Trophoblast cell (in vitro differentiated cells and primary cell): ENCODE results near the gene PSMD6.

Experiments
- DNase-seq, 2 donors: peaks; one replicate each; pipeline ENCODE4 v3.0.0-alpha.2; 2016
- H2AFZ ChIP-seq: 2 replicates; pipeline ENCODE4 v1.6.1; 2013; ENCODE audit warnings: low read length, moderate library complexity, mild to moderate bottlenecking; ENCODE audit not compliant: insufficient read depth, poor library complexity
- H2AK5ac ChIP-seq: 2 replicates; pipeline ENCODE4 v1.6.1; 2013; ENCODE audit warnings: mild to moderate bottlenecking, low read length
- H2BK120ac ChIP-seq: 2 replicates; pipeline ENCODE4 v1.6.1; 2013; ENCODE audit warnings: low read length, mild to moderate bottlenecking, moderate library complexity; ENCODE audit not compliant: insufficient read depth, poor library complexity
- H2BK12ac ChIP-seq: 2 replicates; pipeline ENCODE4 v1.6.1; 2013; ENCODE audit warnings: mild to moderate bottlenecking, low read length, moderate library complexity
- H2BK5ac ChIP-seq: 2 replicates; pipeline ENCODE4 v1.6.1; 2013; ENCODE audit warnings: low read length, low read depth, moderate library complexity, mild to moderate bottlenecking; ENCODE audit not compliant: poor library complexity
- H3K14ac ChIP-seq: 2 replicates; pipeline ENCODE4 v1.6.1; 2013; ENCODE audit warnings: mild to moderate bottlenecking, low read length
- H3K18ac ChIP-seq: 2 replicates; pipeline ENCODE4 v1.6.1; 2013; ENCODE audit warnings: mild to moderate bottlenecking, low read length
- H3K23ac ChIP-seq: 2 replicates; pipeline ENCODE4 v1.6.1; 2013; ENCODE audit warnings: low read length
- H3K27ac ChIP-seq: 2 replicates; pipeline ENCODE4 v1.5.1; 2013; ENCODE audit warnings: low read depth, mild to moderate bottlenecking, inconsistent platforms, low read length, moderate library complexity
- H3K27me3 ChIP-seq: 2 replicates; pipeline ENCODE4 v1.6.1; 2013; ENCODE audit warnings: inconsistent platforms, mild to moderate bottlenecking, low read length, moderate library complexity; ENCODE audit not compliant: insufficient read depth
- H3K36me3 ChIP-seq, 2 experiments: 1 replicate in 1 of 2; 2 replicates in 1 of 2; pipeline ENCODE4 v1.6.1; 2013; ENCODE audit warnings: low read length in 2 of 2, mild to moderate bottlenecking in 2 of 2, moderate library complexity in 1 of 2; ENCODE audit not compliant: insufficient read depth in 2 of 2, control insufficient read depth in 1 of 2
- H3K4ac ChIP-seq: 2 replicates; pipeline ENCODE4 v1.6.1; 2013; ENCODE audit warnings: low read depth, mild to moderate bottlenecking, low read length, moderate library complexity
- H3K4me1 ChIP-seq, 2 experiments: 1 replicate in 1 of 2; 2 replicates in 1 of 2; pipeline ENCODE4 v1.6.1; 2013; ENCODE audit warnings: low read length in 2 of 2, mild to moderate bottlenecking in 2 of 2, moderate library complexity in 1 of 2; ENCODE audit not compliant: insufficient read depth in 2 of 2, control insufficient read depth in 1 of 2
- H3K4me2 ChIP-seq: 2 replicates; pipeline ENCODE4 v1.6.1; 2013; ENCODE audit warnings: inconsistent platforms, mild to moderate bottlenecking, low read length, moderate library complexity
- H3K4me3 ChIP-seq: 2 replicates; pipeline ENCODE4 v1.5.1; 2013; ENCODE audit warnings: mild to moderate bottlenecking, low read depth, low read length, inconsistent platforms
- H3K79me1 ChIP-seq: one replicate; pipeline ENCODE4 v1.6.1; 2013; ENCODE audit warnings: low read length
- H3K79me2 ChIP-seq: 2 replicates; pipeline ENCODE4 v1.6.1; 2013; ENCODE audit warnings: low read length, mild to moderate bottlenecking; ENCODE audit not compliant: control insufficient read depth, insufficient read depth, poor library complexity
- H3K9ac ChIP-seq: 2 replicates; pipeline ENCODE4 v1.6.1; 2013; ENCODE audit warnings: mild to moderate bottlenecking, low read length
- H3K9me3 ChIP-seq: 2 replicates; pipeline ENCODE4 v1.6.1; 2013; ENCODE audit warnings: low read depth, mild to moderate bottlenecking, control low read depth, inconsistent platforms, low read length; ENCODE audit not compliant: insufficient read depth
- H4K12ac ChIP-seq: 2 replicates; pipeline ENCODE4 v1.6.1; 2013; ENCODE audit warnings: low read depth, mild to moderate bottlenecking, low read length, moderate library complexity
- H4K8ac ChIP-seq: 2 replicates; pipeline ENCODE4 v1.6.1; 2013; ENCODE audit warnings: low read depth, mild to moderate bottlenecking, low read length, moderate library complexity
- H4K91ac ChIP-seq: one replicate; pipeline ENCODE4 v1.6.1; 2013; ENCODE audit warnings: low read depth, mild to moderate bottlenecking, low read length, moderate library complexity
- WGBS: extraction: QIAGEN DNeasy Blood & Tissue Kit; methylation state at CpG from one replicate; pipeline ENCODE4 v1.1.7; 2013; ENCODE audit warnings: missing lambda C conversion rate; ENCODE audit not compliant: insufficient read length, insufficient coverage; ENCODE audit errors: extremely low coverage; 5-methylcytosine and 5-hydroxymethylcytosine counted together

Gene PSMD6

DNA sequence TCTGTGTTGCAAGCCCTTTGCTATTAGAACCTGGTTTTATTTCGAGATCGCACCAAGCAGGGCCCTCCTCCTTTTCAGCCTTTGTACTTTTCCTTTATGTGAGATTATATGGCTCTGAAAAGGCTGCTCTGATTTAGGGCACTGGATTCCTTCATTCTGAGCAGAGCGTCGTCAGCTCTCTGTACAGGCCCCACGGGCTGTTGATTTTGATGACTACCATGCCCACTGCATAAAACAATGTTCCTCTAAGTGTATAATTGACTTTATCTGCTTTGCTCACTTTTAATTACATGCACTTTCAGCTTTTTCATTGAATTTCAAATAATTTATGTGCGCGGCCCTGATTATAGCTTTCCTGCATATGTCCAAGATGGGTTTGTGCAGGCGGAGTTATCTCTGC is 4.4 kb upstream of the PSMD6 start:
- Histone ChIP-seq H3K27ac (no peak overlapping the region), H3K23ac (no peak overlapping the region), H2BK5ac (no peak overlapping the region), H3K27me3 (no peaks in the 10 kb centered on the region), H2BK12ac (no peak overlapping the region), H3K4me1 (no peaks in the 10 kb centered on the region), H3K36me3 (no peaks in the 10 kb centered on the region), H4K12ac (no peak overlapping the region), H4K91ac (no peak overlapping the region), H3K4me3 (no peak overlapping the region), H2AK5ac (no peak overlapping the region), H3K14ac (no peak overlapping the region), H2BK120ac (no peak overlapping the region), H3K4ac (no peak overlapping the region), H4K8ac (no peak overlapping the region), H3K79me2 (peaks cover 6% of the 10 kb centered on the region), H2AFZ (no peak overlapping the region), H3K79me1 (peaks cover 7% of the 10 kb centered on the region), H3K18ac (no peak overlapping the region), H3K9me3 (no peaks in the 10 kb centered on the region), H3K9ac (no peak overlapping the region), H3K4me2 (no peak overlapping the region)
- no CpG with 5 or more reads among the region's 8 CpGs for WGBS
- no peak for DNase-seq

DNA sequence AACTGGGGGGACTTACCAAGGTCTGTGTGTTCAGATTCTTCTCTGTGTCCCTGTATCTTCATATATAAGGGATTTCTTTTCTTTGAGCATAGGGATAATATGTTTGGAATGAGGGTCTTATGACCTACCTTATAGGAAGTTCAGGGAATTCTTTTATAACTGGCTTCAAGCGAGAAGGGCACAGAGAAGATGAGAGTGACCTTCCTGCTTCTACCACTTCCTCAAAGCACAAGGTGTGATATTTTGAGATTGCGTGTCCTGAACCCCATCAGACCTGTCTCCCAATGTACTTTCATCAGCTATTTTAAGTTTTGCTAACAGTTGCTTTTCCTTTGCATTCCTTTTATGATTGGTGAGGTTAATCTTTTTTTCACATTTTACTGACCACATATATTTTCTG is 3.1 kb upstream of the PSMD6 start:
- no peak overlapping the region for H3K4me3 ChIP-seq
- H3K36me3 ChIP-seq: peaks cover 0 to 2% of the 10 kb centered on the region in 2 experiments
- H4K91ac ChIP-seq: no peak overlapping the region
- no peaks in the 10 kb centered on the region for H3K9me3 ChIP-seq
- H3K14ac ChIP-seq: no peak overlapping the region
- H3K27me3 ChIP-seq: no peaks in the 10 kb centered on the region
- no peak overlapping the region for H3K9ac ChIP-seq
- H2BK12ac ChIP-seq: no peak overlapping the region
- H2BK120ac ChIP-seq: no peak overlapping the region
- no peak overlapping the region for H3K27ac ChIP-seq
- H3K18ac ChIP-seq: no peak overlapping the region
- H2AFZ ChIP-seq: no peak overlapping the region
- H3K79me1 ChIP-seq: peaks cover 3% of the 10 kb centered on the region
- peaks cover 8% of the 10 kb centered on the region for H3K79me2 ChIP-seq
- WGBS: no CpG with 5 or more reads among the region's 2 CpGs
- H2BK5ac ChIP-seq: no peak overlapping the region
- no peak for DNase-seq
- H3K4me1 ChIP-seq: peaks cover 5% of the 10 kb centered on the region in 2 experiments
- H3K4ac ChIP-seq: no peak overlapping the region
- H4K12ac ChIP-seq: no peak overlapping the region
- no peak overlapping the region for H3K4me2 ChIP-seq
- H2AK5ac ChIP-seq: no peak overlapping the region
- no peak overlapping the region for H4K8ac ChIP-seq
- no peak overlapping the region for H3K23ac ChIP-seq

GRCh38 chr3:64023861-64024223 is 548 bp upstream of the PSMD6 start:
- Histone ChIP-seq H2BK12ac (no peak overlapping the region), H4K12ac (no peak overlapping the region), H3K27ac (no peak overlapping the region), H4K91ac (no peak overlapping the region), H2AK5ac (no peak overlapping the region), H3K4me3 (no peak overlapping the region), H3K9me3 (no peaks in the 10 kb centered on the region), H3K27me3 (no peaks in the 10 kb centered on the region), H3K36me3 (peaks cover 0 to 5% of the 10 kb centered on the region in 2 experiments), H3K4me2 (no peak overlapping the region), H2BK5ac (no peak overlapping the region), H3K4me1 (peaks cover 5% of the 10 kb centered on the region in 2 experiments), H3K79me2 (peaks cover 8% of the 10 kb centered on the region), H2AFZ (no peak overlapping the region), H4K8ac (no peak overlapping the region), H3K4ac (no peak overlapping the region), H2BK120ac (no peak overlapping the region), H3K18ac (no peak overlapping the region), H3K14ac (no peak overlapping the region), H3K23ac (no peak overlapping the region), H3K79me1 (peaks cover 3% of the 10 kb centered on the region), H3K9ac (no peak overlapping the region)
- DNase-seq: peak in 1 of 2 donors; percentile 34
- no CpG with 5 or more reads among the region's 5 CpGs for WGBS

DNA sequence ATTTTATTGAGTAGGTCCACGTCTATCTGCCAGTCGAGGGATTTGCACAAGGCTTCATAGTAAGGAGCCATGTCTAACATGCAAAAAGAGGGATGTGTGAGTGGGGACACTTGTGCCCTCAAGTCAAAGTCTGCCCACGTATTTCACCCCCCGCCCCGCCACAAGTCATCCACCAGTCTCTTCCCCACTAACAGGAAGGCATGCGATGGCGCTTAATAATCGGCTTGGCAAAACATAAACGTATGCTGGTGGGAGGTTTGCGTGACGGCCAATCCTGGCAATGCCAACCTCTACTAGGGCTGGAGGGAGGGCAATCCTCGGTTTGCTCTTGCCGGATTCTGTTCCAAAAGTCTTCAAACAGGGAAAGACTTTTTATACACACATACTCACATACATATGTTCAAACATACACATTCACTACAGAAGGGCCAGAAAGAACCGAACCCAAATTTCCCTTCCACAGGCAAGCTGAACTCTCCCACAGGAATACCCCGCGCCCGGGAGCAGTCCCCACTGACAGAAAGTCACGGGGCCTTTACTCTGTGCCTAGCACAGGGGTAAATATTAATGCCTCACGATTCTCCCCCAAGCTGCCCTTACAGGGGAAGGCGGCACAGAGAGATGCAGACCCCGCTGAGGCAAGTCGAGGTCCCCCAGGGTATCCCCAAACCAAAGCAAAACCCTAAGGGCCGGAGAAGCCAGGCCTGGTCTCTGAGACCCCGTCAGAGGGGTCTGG is 675 bp downstream of the PSMD6 start:
- no peak overlapping the region for H3K23ac ChIP-seq
- peak overlapping the region; percentile 58 for H2BK5ac ChIP-seq
- peak overlapping the region; percentile 93 for H3K9ac ChIP-seq
- peaks cover 3% of the 10 kb centered on the region for H3K79me1 ChIP-seq
- peak in 1 of 2 donors; percentile 17 for DNase-seq
- H3K79me2 ChIP-seq: peaks cover 8% of the 10 kb centered on the region
- peak overlapping the region; percentile 91 for H3K4me2 ChIP-seq
- no peaks in the 10 kb centered on the region for H3K27me3 ChIP-seq
- H2AK5ac ChIP-seq: peak overlapping the region; percentile 13
- peak overlapping the region; percentile 87 for H4K91ac ChIP-seq
- peak overlapping the region; percentile 69 for H2BK120ac ChIP-seq
- H3K18ac ChIP-seq: no peak overlapping the region
- H2BK12ac ChIP-seq: no peak overlapping the region
- H3K9me3 ChIP-seq: no peaks in the 10 kb centered on the region
- peak overlapping the region; percentile 71 for H2AFZ ChIP-seq
- H4K12ac ChIP-seq: peak overlapping the region; percentile 88
- H4K8ac ChIP-seq: peak overlapping the region; percentile 93
- no peak overlapping the region for H3K27ac ChIP-seq
- H3K14ac ChIP-seq: peak overlapping the region; percentile 88
- H3K4me3 ChIP-seq: peak overlapping the region; percentile 99
- H3K4ac ChIP-seq: peak overlapping the region; percentile 85
- H3K4me1 ChIP-seq: peaks cover 5% of the 10 kb centered on the region in 2 experiments
- H3K36me3 ChIP-seq: peaks cover 0 to 5% of the 10 kb centered on the region in 2 experiments
- WGBS: no CpG with 5 or more reads among the region's 24 CpGs
